SH-SY5Y (cell line): ENCODE measurements around the gene PHF8.

Experiments used
- GATA2 ChIP-seq: IDR thresholded peaks from 2 replicates; pipeline ENCODE4 v1.6.1; 2011; ENCODE audit warnings: mild to moderate bottlenecking, low read depth, low read length
- GATA3 ChIP-seq: IDR thresholded peaks from 2 replicates; pipeline ENCODE4 v1.6.1; 2011; ENCODE audit warnings: low read depth, mild to moderate bottlenecking, low read length, moderate library complexity

- TF ChIP-seq GATA3: no peak
- no peak for TF ChIP-seq GATA2
Observed at GRCh38 chrX:53939127-53939526, 105.1 kb downstream of the PHF8 start.
